Chondrocyte (in vitro differentiated cells): Measurements from ENCODE around the gene KIAA0040. TPM values are rescaled to one million over a fixed set of nuclear protein-coding genes. Genes with fewer than 3 reads are reported as not detected.

Experiments used
- DNase-seq: peaks from one replicate; pipeline ENCODE4 v3.0.0; 2021; ENCODE audit warnings: mixed read lengths, low spot score
- H3K27ac Mint-ChIP-seq: one replicate; pipeline ENCODE4 v1.8.0; 2021; ENCODE audit warnings: mild to moderate bottlenecking, moderate library complexity, mixed read lengths; ENCODE audit not compliant: unreplicated experiment
- H3K27me3 Mint-ChIP-seq: 2 replicates; pipeline ENCODE4 v1.8.0; 2021; ENCODE audit warnings: low read depth, mixed read lengths
- H3K36me3 Mint-ChIP-seq: 2 replicates; pipeline ENCODE4 v1.8.0; 2021; ENCODE audit warnings: low read depth, mixed read lengths
- H3K4me1 Mint-ChIP-seq: 2 replicates; pipeline ENCODE4 v1.8.0; 2021; ENCODE audit warnings: low read depth, mild to moderate bottlenecking, mixed read lengths
- H3K4me3 Mint-ChIP-seq: one replicate; pipeline ENCODE4 v1.8.0; 2021; ENCODE audit warnings: mild to moderate bottlenecking, moderate library complexity, mixed read lengths; ENCODE audit not compliant: unreplicated experiment
- H3K9me3 Mint-ChIP-seq: 2 replicates; pipeline ENCODE4 v1.8.0; 2021; ENCODE audit warnings: low read depth, mixed read lengths
- total RNA-seq: library from RNA; stranded (reverse); gene quantifications from 3 replicates; pipeline ENCODE4 v1.2.1, GENCODE V29; 2021
- TF ChIP-seq, protein P1 (sequence below): fragments of 200-600 bp; sonication (generic); IDR thresholded peaks from 2 replicates; pipeline ENCODE4 v1.5.0; 2021; ENCODE audit warnings: antibody characterized with exemption, mild to moderate bottlenecking, moderate library complexity

KIAA0040 gene
- total RNA-seq, 1 donor from 2014 or later: 0.75 TPM

- Mint-ChIP-seq H3K4me3 (no peak overlapping the region), H3K4me1 (no peaks in the 10 kb centered on the region), H3K9me3 (peaks cover 10% of the 10 kb centered on the region), H3K36me3 (no peaks in the 10 kb centered on the region), H3K27ac (no peak overlapping the region), H3K27me3 (peaks cover 15% of the 10 kb centered on the region)
- DNase-seq: no peak
- TF ChIP-seq, protein P1, sequence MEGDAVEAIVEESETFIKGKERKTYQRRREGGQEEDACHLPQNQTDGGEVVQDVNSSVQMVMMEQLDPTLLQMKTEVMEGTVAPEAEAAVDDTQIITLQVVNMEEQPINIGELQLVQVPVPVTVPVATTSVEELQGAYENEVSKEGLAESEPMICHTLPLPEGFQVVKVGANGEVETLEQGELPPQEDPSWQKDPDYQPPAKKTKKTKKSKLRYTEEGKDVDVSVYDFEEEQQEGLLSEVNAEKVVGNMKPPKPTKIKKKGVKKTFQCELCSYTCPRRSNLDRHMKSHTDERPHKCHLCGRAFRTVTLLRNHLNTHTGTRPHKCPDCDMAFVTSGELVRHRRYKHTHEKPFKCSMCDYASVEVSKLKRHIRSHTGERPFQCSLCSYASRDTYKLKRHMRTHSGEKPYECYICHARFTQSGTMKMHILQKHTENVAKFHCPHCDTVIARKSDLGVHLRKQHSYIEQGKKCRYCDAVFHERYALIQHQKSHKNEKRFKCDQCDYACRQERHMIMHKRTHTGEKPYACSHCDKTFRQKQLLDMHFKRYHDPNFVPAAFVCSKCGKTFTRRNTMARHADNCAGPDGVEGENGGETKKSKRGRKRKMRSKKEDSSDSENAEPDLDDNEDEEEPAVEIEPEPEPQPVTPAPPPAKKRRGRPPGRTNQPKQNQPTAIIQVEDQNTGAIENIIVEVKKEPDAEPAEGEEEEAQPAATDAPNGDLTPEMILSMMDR: no peak
These were observed 16.4 kb upstream of the KIAA0040 start for GRCh38 chr1:175208773-175209492.

DNA sequence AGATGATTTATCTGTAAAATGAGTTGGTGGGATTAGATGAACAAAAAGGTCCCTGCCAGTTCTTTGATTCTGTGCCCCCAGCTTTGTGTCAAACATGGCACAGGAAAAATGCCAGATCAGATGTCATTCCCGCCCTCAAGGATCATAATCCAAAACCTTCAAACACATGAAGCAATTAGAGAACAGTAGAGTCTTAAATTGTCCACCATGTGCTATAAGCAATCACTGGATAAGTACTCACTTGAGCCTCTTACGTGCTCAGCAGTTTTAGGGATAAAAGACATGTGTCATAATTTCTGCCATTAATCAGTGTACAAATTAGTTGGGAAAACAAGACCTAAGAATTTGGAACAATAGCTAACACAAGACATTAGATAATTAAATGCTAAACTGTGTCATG lies 15.4 kb upstream of the KIAA0040 start:
- Mint-ChIP-seq H3K9me3 (peaks cover under 1% of the 10 kb centered on the region), H3K4me1 (no peaks in the 10 kb centered on the region), H3K27me3 (peaks cover 16% of the 10 kb centered on the region), H3K4me3 (no peak overlapping the region), H3K27ac (no peak overlapping the region), H3K36me3 (no peaks in the 10 kb centered on the region)
- TF ChIP-seq, protein P1: no peak
- DNase-seq: no peak

DNA sequence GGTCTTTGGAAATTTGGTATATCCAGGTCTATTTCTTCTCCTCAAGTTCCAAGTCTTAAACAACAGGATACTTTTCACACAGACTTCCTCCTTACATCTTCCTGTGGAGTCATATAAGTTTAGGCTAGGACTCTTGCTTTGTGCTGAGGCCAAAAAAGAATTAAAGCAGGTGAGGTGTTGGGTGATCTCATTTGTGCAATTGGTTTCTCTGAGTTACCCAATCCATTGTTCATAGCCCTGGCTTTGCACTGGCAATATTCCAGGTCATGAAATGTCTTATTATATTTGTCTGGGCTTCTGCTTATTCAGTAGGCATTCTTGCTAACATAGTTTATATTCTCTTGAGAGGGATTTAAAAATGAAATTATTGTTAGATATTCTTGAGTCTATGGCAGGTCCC lies 14.1 kb upstream of the KIAA0040 start:
- Mint-ChIP-seq H3K4me1 (no peaks in the 10 kb centered on the region), H3K27me3 (peaks cover 16% of the 10 kb centered on the region), H3K4me3 (no peak overlapping the region), H3K9me3 (no peaks in the 10 kb centered on the region), H3K27ac (no peak overlapping the region), H3K36me3 (no peaks in the 10 kb centered on the region)
- TF ChIP-seq, protein P1: no peak
- no peak for DNase-seq

GRCh38 chr1:175204330-175204729 lies 11.8 kb upstream of the KIAA0040 start:
- Mint-ChIP-seq H3K27me3 (peaks cover 18% of the 10 kb centered on the region), H3K4me1 (peaks cover 14% of the 10 kb centered on the region), H3K9me3 (no peaks in the 10 kb centered on the region), H3K36me3 (no peaks in the 10 kb centered on the region), H3K27ac (no peak overlapping the region), H3K4me3 (no peak overlapping the region)
- TF ChIP-seq, protein P1: no peak
- no peak for DNase-seq

GRCh38 chr1:175203570-175204068 lies 11.0 kb upstream of the KIAA0040 start:
- no peak for DNase-seq
- TF ChIP-seq, protein P1: no peak
- Mint-ChIP-seq H3K4me3 (no peak overlapping the region), H3K27ac (no peak overlapping the region), H3K36me3 (no peaks in the 10 kb centered on the region), H3K9me3 (no peaks in the 10 kb centered on the region), H3K27me3 (peaks cover 13% of the 10 kb centered on the region), H3K4me1 (peaks cover 14% of the 10 kb centered on the region)
